PC-9 (cell line): ENCODE measurements around the gene SOCS4.

Experiments used
- EZH2 ChIP-seq: fragments of 200-600 bp; sonication (generic); IDR thresholded peaks from 2 replicates; pipeline ENCODE4 v1.8.0; 2017; ENCODE audit warnings: antibody characterized with exemption, low read depth
- TF ChIP-seq, protein P1 (sequence below): fragments of 200-600 bp; sonication (generic); conservative IDR thresholded peaks from 2 replicates; pipeline ENCODE4 v1.6.1; 2017; ENCODE audit warnings: mixed run types, antibody characterized with exemption, mild to moderate bottlenecking, moderate library complexity

DNA sequence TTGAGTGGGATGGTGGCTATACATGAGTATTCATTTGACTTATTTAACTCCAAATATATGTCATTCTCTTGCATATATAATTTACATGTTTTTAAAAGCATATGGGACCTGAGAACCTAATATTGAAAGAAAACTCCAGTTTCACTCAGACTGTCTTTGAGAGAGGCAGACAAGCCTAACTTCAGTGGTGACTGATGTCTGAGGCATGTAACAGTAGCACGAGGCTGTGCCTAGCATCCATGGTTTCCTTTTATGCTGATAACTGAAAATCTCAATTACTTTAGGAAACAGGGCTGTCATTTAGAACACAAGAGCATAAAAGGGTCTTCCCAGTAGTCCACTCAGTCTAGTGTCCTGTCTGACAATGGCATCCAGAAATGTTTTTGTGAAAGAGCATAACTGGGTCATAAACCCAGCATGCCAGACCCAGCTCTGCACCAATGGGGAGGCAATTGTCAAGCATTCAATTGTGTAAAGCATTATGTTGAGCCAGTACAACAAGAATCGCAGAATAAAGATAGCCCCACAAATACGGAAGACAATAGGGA, 48.7 kb downstream of the SOCS4 start:
- TF ChIP-seq, protein P1, sequence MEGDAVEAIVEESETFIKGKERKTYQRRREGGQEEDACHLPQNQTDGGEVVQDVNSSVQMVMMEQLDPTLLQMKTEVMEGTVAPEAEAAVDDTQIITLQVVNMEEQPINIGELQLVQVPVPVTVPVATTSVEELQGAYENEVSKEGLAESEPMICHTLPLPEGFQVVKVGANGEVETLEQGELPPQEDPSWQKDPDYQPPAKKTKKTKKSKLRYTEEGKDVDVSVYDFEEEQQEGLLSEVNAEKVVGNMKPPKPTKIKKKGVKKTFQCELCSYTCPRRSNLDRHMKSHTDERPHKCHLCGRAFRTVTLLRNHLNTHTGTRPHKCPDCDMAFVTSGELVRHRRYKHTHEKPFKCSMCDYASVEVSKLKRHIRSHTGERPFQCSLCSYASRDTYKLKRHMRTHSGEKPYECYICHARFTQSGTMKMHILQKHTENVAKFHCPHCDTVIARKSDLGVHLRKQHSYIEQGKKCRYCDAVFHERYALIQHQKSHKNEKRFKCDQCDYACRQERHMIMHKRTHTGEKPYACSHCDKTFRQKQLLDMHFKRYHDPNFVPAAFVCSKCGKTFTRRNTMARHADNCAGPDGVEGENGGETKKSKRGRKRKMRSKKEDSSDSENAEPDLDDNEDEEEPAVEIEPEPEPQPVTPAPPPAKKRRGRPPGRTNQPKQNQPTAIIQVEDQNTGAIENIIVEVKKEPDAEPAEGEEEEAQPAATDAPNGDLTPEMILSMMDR = no peak
- TF ChIP-seq EZH2 = no peak
